ENCODE data around the gene NTM.

NTM gene

DNA sequence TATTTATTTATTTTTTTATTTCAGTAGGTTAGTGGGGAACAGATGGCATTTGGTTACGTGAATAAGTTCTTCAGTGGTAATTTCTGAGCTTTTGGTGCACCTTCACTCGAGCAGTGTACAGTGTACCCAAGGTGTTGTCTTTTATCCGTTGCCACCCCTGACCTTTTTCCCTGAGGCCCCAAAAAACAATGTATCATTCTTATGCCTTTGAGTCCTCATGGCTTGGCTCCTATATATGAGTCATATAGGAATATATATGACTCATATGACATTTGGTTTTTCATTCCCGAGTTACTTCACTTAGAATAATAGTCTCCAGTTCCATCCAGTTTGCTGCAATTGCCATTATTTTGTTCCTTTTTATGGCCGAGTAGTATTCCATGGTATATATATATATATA lies 763.9 kb downstream of the NTM start:
- Mint-ChIP-seq H3K4me3 (no peak overlapping the region), H3K36me3 (no peaks in the 10 kb centered on the region), H3K9me3 (no peaks in the 10 kb centered on the region), H3K4me1 (no peaks in the 10 kb centered on the region), H3K27ac (no peak overlapping the region)
- DNase-seq (ENCODE audit: low spot score in 2 of 2) (no peak), ATAC-seq (no peak)

GRCh38 chr11:132137289-132137980 lies 767.0 kb downstream of the NTM start:
- ATAC-seq, result no peak

GRCh38 chr11:132137981-132138313 lies 767.5 kb downstream of the NTM start:
- Mint-ChIP-seq H3K9me3 (no peaks in the 10 kb centered on the region), H3K4me1 (no peaks in the 10 kb centered on the region), H3K27ac (no peak overlapping the region), H3K4me3 (no peak overlapping the region), H3K36me3 (no peaks in the 10 kb centered on the region)
- DNase-seq (ENCODE audit: low spot score in 2 of 2) (no peak), ATAC-seq (no peak)

More at GRCh38 chr11:132137289-132137980, 767.0 kb downstream of the NTM start:
- Mint-ChIP-seq H3K4me3 (no peak overlapping the region), H3K9me3 (no peaks in the 10 kb centered on the region), H3K4me1 (no peaks in the 10 kb centered on the region), H3K36me3 (no peaks in the 10 kb centered on the region), H3K27ac (no peak overlapping the region)
- DNase-seq (ENCODE audit: low spot score in 2 of 2), result no peak

DNA sequence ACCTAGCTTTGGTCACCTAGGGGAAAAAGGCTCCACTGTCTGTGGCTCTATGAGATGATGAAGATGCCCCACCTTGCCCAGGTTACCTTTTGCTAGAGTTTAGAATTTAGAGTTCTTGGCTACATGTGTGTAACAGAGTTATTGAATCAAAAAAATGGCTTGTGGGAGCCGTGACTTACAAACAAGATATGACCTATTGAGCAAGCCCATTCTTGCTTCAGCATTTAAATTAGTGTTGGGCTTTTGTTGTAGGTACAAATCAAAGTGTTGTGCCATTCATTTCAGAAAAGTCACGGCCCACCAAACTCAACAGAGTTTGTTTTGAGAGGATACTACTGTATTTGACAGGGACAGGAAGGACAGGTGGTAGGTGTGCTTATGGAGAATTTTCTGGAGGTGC lies 768.8 kb downstream of the NTM start:
- DNase-seq (ENCODE audit: low spot score in 2 of 2) (no peak), ATAC-seq (no peak)
- Mint-ChIP-seq H3K4me3 (no peak overlapping the region), H3K9me3 (no peaks in the 10 kb centered on the region), H3K27ac (no peak overlapping the region), H3K4me1 (no peaks in the 10 kb centered on the region), H3K36me3 (no peaks in the 10 kb centered on the region)

DNA sequence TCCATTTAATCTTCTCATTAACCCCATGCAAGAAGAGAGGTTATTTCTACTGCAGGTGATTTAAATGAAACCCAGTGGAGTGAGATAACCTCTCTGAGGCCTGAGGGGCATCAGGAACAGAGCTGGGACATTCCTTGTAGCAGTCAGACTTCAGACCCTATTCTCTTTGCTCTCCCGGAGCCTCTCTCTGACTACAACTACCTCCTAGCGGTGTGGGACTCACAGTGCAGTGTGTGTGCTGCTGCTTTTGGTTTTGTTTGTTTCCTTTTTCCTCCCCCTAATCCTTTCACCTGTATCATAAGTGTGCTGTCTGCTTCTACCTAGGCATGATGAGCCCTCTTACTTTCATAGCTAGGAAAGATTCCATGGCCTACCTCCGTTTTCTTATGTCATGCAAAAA lies 769.6 kb downstream of the NTM start:
- Mint-ChIP-seq H3K4me1 (no peaks in the 10 kb centered on the region), H3K36me3 (no peaks in the 10 kb centered on the region), H3K27ac (no peak overlapping the region), H3K9me3 (no peaks in the 10 kb centered on the region), H3K4me3 (no peak overlapping the region)
- DNase-seq (ENCODE audit: low spot score in 2 of 2) (no peak), ATAC-seq (no peak)

DNA sequence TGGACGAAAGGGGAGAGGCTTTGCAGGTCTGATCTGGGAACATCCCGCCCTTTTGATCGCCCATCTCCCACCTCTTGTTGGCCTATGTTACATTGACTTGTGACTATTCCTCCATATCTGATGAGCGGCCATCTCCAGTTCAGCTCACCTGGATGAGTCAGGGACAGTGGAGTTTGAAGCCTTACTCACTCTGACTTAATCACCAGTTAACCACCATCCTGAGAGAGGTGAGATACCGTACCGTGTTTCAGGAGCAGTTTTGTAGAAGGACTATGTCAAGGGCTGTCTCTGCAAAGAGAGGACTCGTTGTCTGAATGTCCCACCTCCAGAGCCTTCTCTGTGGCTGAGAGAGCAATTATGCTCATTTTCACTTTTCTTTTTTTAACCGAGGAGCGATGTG lies 771.7 kb downstream of the NTM start:
- Mint-ChIP-seq H3K27ac (no peak overlapping the region), H3K4me3 (no peak overlapping the region), H3K36me3 (no peaks in the 10 kb centered on the region), H3K4me1 (no peaks in the 10 kb centered on the region), H3K9me3 (no peaks in the 10 kb centered on the region)
- DNase-seq (ENCODE audit: low spot score in 2 of 2) (no peak), ATAC-seq (no peak)

DNA sequence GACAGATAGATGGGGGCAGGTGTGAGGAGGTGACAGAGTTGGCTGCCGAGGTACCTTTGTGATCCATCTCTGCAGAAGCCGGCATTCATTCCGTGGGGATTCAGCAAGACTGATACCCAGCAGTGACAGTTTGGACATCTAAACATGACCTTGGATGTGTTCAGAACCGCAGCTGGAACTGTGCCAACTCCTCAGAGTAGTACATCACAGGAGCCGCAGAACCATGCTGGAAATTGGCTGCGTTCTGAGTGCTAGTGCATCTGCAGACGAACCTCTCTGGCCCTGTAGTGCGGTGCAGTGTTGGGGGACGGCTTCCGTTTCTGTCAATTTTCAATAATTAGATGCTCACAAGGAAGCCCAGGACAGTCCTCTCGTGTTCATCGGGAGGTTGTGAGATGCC lies 772.1 kb downstream of the NTM start:
- Mint-ChIP-seq H3K36me3 (no peaks in the 10 kb centered on the region), H3K4me3 (no peak overlapping the region)
- no peak for ATAC-seq

GRCh38 chr11:132147464-132147863 lies 777.0 kb downstream of the NTM start:
- H3K27ac Mint-ChIP-seq, result no peak overlapping the region
- DNase-seq (ENCODE audit: low spot score in 2 of 2), result no peak
- no peaks in the 10 kb centered on the region for H3K9me3 Mint-ChIP-seq
- H3K4me3 Mint-ChIP-seq, result no peak overlapping the region
- H3K4me1 Mint-ChIP-seq, result no peaks in the 10 kb centered on the region
- ATAC-seq, result no peak
- H3K36me3 Mint-ChIP-seq, result no peaks in the 10 kb centered on the region

More for the DNA sequence above, 772.1 kb downstream of the NTM start:
- DNase-seq (ENCODE audit: low spot score in 2 of 2), result no peak
- Mint-ChIP-seq H3K9me3 (no peaks in the 10 kb centered on the region), H3K4me1 (no peaks in the 10 kb centered on the region), H3K27ac (no peak overlapping the region)

GRCh38 chr11:132154781-132155180 lies 784.4 kb downstream of the NTM start:
- ATAC-seq (no peak), DNase-seq (ENCODE audit: low spot score in 2 of 2) (no peak)
- no peak overlapping the region for H3K4me3 Mint-ChIP-seq
- no peaks in the 10 kb centered on the region for H3K4me1 Mint-ChIP-seq
- H3K9me3 Mint-ChIP-seq, result peaks cover 5% of the 10 kb centered on the region
- H3K27ac Mint-ChIP-seq, result no peak overlapping the region
- no peaks in the 10 kb centered on the region for H3K36me3 Mint-ChIP-seq

DNA sequence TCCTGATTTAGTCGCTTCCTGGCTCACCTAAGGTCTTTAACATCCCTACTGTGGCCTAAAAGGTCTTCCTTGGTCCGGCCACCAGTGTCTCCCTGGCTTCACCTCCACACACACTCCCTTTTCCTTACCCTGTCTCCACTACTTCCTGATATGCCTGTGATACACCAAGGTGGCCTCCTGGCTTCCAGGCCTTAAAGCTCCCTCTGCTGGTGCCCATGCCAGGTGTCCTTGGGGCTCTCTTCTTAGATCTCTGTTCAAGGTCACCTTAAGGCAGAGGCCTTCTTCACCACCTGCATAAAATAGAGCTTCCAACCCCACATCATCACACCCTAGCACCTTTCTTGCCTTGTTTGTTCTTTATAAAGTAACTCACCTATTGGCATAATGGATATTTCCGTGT lies 787.7 kb downstream of the NTM start:
- DNase-seq (ENCODE audit: low spot score in 2 of 2) (no peak), ATAC-seq (no peak)
- Mint-ChIP-seq H3K36me3 (no peaks in the 10 kb centered on the region), H3K4me3 (no peak overlapping the region), H3K9me3 (peaks cover 5% of the 10 kb centered on the region), H3K27ac (no peak overlapping the region), H3K4me1 (no peaks in the 10 kb centered on the region)

DNA sequence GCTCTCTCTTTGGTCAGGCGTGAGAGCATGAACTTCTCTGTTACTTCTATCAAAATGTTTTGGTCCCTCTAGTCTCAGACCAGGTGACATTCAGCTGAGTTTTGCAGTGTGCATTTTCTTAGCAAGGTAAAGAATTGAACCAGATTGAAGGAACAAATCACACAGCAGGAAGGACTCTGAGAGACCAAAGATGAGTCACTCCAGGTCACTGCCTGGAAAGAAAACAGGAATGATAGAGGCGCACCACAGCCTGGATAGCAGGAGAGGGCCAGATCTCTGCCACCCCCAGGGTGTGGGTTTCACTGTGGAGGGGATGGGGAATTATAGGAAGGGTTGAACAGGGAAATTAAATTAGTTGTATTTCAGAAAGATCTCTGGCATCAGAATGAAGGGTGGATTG lies 788.3 kb downstream of the NTM start:
- Mint-ChIP-seq H3K9me3 (peaks cover 5% of the 10 kb centered on the region), H3K4me3 (no peak overlapping the region), H3K4me1 (no peaks in the 10 kb centered on the region), H3K27ac (no peak overlapping the region), H3K36me3 (no peaks in the 10 kb centered on the region)
- DNase-seq (ENCODE audit: low spot score in 2 of 2), result no peak
- ATAC-seq, result no peak

DNA sequence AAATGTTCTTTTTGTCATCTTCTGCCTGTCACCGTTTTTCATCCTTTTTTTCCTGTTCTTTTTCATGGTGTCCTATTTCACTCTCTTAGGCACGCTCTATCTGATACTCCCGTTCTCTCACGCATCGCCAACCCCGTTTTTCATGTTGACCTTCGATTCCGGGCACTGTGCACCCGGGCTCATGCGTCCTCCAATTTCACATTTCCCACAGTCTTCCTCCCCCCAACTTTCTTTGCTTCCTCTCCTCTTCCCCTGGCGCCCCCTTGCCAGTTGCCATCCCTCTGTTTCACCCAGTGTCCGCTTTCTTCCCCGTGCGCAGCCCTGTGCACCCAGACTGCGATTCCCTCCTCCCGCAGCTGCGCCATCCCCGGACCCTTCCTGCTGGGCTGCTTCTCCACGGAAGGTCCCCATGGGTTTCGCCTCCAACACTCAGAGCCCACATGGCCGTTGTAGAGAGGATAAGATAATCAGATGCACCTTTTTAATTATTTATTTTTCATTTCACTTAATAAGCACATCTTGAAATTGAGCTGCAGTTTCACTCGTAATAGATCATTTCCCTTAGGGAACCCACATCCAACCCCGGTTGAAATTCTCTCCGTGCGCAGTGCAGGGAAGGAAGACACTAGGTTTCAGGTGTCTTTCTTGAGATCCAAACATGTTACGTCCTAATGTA lies 791.1 kb downstream of the NTM start:
- Mint-ChIP-seq H3K4me1 (no peaks in the 10 kb centered on the region), H3K36me3 (no peaks in the 10 kb centered on the region), H3K27ac (no peak overlapping the region), H3K9me3 (peaks cover 5% of the 10 kb centered on the region), H3K4me3 (no peak overlapping the region)
- no peak for DNase-seq (ENCODE audit: low spot score in 2 of 2)
- ATAC-seq, result no peak

GRCh38 chr11:132168344-132168981 lies 798.0 kb downstream of the NTM start:
- Mint-ChIP-seq H3K36me3 (no peaks in the 10 kb centered on the region), H3K9me3 (peaks cover 3% of the 10 kb centered on the region), H3K4me1 (no peaks in the 10 kb centered on the region), H3K27ac (no peak overlapping the region), H3K4me3 (no peak overlapping the region)
- DNase-seq (ENCODE audit: low spot score in 2 of 2) (no peak), ATAC-seq (no peak)

DNA sequence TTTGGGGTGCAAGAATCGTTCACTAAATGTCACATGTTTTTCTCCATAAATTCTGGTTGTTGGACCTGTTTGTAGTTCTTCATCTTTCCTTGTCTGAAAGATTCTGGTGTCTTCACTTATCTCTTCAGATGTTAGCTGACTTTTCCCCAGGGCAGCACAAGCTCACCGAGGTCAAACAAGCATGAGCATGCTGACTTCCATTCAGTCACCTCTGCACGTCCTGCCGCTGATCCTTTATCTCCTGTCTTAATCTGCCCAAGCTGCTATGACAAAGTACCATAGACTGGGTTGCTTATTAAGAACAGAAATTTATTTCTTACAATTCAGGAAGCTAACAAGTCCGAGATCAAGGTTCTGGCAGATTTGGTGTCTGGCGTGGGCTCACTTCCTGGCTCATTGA lies 800.6 kb downstream of the NTM start:
- no peak for ATAC-seq
- peaks cover 3% of the 10 kb centered on the region for H3K9me3 Mint-ChIP-seq

GRCh38 chr11:132174362-132175255 lies 804.2 kb downstream of the NTM start:
- no peaks in the 10 kb centered on the region for H3K36me3 Mint-ChIP-seq
- peaks cover 3% of the 10 kb centered on the region for H3K9me3 Mint-ChIP-seq
- no peak overlapping the region for H3K27ac Mint-ChIP-seq
- no peak for ATAC-seq
- no peak overlapping the region for H3K4me3 Mint-ChIP-seq
- no peak for DNase-seq (ENCODE audit: low spot score in 2 of 2)
- H3K4me1 Mint-ChIP-seq, result no peaks in the 10 kb centered on the region

More for the DNA sequence above, 800.6 kb downstream of the NTM start:
- DNase-seq (ENCODE audit: low spot score in 2 of 2), result no peak
- Mint-ChIP-seq H3K27ac (no peak overlapping the region), H3K4me1 (no peaks in the 10 kb centered on the region), H3K4me3 (no peak overlapping the region), H3K36me3 (no peaks in the 10 kb centered on the region)

Measured in stimulated activated effector memory CD8-positive, alpha-beta T cell treated with anti-CD3 and anti-CD28 coated beads, Interleukin-12 subunit alpha, Interleukin-12 subunit beta, amount 100 ng/mL, for 72 hours (primary cell).